Measurements from ENCODE around the gene HSD17B12.
"Not testable (repeated sequence)": the region's sequence is repeated elsewhere in the genome, so short reads cannot be mapped to it uniquely, and the experiment has no call there.

HSD17B12 gene

GRCh38 chr11:43680521-43681400, at the start of gene HSD17B12:
Gene HSD17B12 (plus strand): TSS chr11:43680738. CDS start chr11:43680828, 90 bp downstream.
- peak; percentile 99 for DNase-seq (ENCODE audit: low spot score)

DNA sequence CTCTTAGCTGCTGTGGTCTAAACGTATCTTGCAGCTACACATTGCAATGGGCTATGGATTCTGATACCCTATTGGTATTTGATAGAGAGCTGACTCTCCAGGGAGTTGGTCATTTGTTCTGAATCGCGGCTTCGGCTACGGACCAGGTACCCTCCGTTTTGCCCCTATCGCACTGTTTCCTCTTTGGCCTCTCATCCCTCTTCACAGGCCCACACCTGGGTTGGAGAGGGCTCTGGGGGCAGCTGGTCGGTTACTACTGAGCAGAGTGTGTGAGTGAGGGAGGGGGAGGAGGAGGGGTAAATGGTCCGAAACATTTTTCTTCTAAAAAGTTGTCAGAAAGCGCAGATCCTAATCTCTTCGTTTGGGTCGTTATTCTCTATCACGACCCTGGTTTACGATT, 48.8 kb upstream of the HSD17B12 start:
- DNase-seq (ENCODE audit: low spot score), result no peak

- no peak for DNase-seq (ENCODE audit: low spot score)
These were observed 48.4 kb upstream of the HSD17B12 start for GRCh38 chr11:43632181-43632580.

DNA sequence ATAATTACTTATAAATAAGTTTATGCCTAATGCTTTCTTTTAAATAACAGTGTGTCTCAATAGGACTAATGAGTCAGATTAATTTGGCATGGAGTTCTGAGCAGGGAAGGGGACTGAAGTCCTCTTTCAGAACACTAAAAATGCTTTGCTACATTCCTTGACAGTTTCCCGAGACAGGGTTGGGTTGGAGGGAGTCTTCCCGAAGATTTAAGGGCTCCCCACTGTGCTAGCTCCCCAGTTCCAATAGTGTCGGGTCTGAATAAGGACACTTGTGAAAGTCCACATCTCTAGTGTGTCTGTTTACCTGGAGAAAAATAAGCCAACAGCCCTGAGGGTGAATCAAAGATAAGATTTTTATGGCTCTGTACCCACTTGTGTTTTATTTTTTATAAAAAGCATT, 41.8 kb upstream of the HSD17B12 start:
- no peak for DNase-seq (ENCODE audit: low spot score)

DNA sequence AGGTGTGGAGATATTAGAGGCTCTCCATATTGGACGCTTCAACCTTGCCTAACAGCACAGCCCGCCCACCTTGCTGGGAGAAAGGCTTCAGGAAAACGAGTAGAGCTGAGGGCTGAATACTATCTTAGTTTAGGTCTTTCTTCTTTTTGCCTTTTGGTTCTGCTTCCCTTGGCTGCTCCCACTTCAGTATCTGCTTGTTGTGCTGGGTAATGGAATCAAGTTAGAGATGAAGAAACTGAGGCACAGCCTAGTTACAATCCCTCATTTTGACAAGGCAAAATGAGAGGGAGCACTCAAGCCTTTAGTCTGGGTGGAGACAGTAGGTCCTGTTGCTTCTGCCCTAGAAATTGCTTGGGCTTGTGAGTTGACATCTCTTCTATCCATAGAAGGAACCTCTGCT, 41.3 kb upstream of the HSD17B12 start:
- no peak for DNase-seq (ENCODE audit: low spot score)

GRCh38 chr11:43639920-43640319, 40.6 kb upstream of the HSD17B12 start:
- no peak for DNase-seq (ENCODE audit: low spot score)

GRCh38 chr11:43643898-43644620, 36.5 kb upstream of the HSD17B12 start:
- peak; percentile 88 for DNase-seq (ENCODE audit: low spot score)

DNA sequence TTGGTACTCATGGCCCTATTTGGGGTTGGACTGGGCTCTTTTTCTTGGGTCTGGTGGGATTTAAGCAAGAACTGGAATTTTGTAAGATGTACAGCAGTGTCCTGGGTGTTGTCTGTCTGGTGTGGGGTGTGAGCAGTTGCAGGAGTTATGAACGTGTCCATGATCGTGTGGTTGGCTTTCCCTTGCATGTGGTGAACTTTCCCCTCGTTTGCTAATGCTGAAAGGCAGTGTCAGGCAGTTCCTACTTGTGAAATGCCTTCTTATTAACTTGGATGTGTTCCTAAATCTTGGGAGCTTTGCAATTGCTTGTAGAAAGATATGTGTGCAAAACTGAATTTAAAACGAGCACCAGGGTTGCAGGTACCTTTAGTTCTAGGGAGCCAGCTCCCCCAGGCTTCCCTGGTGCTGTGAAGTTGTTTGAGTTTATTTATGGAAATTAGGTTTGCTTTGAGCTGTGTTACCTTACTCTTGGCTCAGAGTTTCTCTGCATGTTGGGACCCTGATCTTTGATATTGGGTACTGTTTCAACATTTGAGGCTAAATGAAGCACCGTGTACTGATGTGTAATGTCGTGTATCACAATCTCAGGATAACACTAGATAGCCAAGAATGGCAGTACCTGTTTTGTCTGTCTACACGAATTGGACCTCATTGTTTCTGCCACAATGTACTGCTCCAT, 35.8 kb upstream of the HSD17B12 start:
- no peak for DNase-seq (ENCODE audit: low spot score)

GRCh38 chr11:43646767-43647166, 33.8 kb upstream of the HSD17B12 start:
- no peak for DNase-seq (ENCODE audit: low spot score)

DNA sequence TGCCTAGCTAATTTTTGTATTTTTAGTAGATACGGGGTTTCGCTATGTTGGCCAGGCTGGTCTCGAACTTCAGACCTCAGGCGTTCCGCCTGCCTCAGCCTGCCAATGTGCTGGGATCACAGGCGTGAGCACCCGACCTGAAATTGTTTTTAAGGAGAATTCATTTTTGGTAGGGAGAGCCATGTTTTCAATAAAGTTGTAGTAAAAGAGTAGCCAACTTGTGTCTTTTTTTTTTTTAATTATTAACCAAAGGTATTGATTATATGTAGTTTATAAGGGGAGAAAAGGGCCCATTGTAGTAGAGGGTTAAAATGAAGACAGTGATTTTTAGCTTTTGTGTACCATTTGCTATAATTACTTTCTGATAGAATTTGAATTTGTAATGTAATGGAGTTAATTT, 31.6 kb upstream of the HSD17B12 start:
- DNase-seq (ENCODE audit: low spot score), result no peak

- DNase-seq (ENCODE audit: low spot score), result no peak
These were observed 31.0 kb upstream of the HSD17B12 start for GRCh38 chr11:43649501-43649900.

- no peak for DNase-seq (ENCODE audit: low spot score)
These were observed 30.6 kb upstream of the HSD17B12 start for GRCh38 chr11:43649921-43650320.

- DNase-seq (ENCODE audit: low spot score), result not testable (repeated sequence)
These were observed 17.5 kb upstream of the HSD17B12 start for GRCh38 chr11:43663018-43663417.

DNA sequence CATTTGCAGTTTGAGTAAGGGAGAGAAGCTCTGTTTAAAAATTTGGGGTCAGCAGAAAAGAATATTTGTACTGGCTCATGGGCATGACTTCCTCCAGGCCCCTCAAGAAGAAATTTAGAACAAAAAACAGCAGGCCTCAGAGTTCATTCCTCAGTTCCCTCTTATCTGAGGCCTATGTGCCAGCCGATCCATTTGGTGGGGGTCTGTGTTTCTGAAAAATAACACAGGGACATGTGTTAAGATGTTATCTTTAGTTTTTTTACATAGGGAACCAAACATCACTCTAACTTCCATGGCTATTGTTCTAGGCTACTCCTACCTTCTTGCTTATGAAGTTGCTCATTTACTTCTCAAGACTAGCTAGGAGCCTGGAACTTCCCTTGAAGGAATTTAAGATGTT, 16.2 kb upstream of the HSD17B12 start:
- DNase-seq (ENCODE audit: low spot score), result no peak

DNA sequence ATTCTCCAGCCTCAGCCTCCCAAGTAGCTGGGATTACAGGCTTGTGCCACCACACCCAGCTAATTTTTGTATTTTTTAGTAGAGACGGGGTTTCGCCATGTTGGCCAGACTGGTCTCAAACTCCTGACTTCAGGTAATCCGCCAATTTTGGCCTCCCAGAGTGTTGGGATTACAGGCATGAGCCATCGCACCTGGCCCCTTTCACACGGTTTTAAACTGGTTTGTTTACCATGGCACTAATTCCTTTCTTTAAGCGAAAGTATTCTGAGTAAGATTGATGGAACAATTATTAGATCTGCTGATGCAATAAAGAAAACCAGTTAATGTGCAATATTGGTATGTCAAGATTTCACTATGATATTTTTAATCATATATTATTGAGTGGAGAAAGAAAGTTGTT, 9.3 kb upstream of the HSD17B12 start:
- not testable (repeated sequence) for DNase-seq (ENCODE audit: low spot score)

GRCh38 chr11:43674560-43674959, 6.0 kb upstream of the HSD17B12 start:
- DNase-seq (ENCODE audit: low spot score), result peak; percentile 82

DNA sequence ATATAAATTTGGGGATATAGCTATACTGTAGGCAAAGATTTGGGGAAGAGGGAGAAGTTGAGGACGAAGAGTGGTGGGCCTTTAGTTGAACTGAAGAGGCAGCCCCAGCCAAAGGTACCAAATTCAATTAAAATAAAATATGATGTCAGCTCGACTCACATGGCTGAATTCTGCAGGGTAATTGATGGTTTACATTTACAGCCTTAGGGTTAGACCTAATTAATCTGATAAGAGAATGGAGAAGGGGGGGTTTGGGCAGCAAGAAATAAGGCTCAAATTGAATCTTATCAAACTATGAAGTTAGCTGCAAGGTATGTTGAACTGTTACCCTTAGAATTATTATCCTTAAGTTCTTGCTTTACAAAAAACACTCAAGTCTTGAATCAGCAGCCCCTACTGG, 3.6 kb upstream of the HSD17B12 start:
- DNase-seq (ENCODE audit: low spot score), result no peak

DNA sequence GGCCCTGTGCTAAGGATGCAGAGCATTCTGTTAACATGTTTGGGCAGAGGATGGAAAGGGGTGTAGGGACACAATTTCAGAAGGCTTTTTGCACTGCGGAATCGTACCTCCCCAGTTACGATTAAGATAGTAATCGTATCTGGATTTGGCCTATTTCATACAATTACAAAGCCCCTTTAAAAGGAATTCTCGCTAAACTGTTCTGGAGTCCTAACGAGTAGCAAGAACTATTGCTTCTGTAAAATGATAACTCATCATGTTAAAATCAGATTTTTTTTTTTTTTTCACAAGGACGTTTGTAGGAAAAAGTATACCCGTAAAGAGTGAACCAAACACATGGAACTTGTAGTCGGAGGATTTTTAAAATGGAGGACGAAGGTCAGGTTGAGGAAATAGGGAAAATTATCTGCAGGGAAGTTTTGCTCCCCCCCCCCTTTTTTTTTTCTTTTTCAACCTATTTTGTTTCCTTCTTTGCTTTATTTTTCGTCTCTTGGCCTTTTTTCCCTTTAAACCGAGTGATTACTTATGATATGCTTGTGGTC, 934 bp downstream of the HSD17B12 start:
- DNase-seq (ENCODE audit: low spot score), result peak; percentile 60

DNA sequence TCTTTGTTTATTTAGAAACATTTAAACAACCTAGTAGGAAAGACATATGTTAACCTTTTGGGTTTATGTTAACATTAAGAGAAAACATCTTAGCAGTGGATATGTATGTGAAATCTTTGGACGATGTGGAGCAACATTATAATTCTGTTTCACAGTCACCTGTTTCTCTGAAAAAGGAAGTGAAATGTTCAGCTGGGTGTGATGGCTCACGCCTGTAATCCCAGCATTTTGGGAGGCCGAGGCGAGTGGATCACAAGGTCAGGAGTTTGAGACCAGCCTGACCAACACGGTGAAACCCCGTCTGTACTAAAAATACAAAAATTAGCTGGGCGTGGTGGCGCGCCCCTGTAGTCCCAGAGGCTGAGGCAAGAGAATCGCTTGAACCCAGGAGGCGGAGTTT, 1.5 kb downstream of the HSD17B12 start:
- not testable (repeated sequence) for DNase-seq (ENCODE audit: low spot score)

DNA sequence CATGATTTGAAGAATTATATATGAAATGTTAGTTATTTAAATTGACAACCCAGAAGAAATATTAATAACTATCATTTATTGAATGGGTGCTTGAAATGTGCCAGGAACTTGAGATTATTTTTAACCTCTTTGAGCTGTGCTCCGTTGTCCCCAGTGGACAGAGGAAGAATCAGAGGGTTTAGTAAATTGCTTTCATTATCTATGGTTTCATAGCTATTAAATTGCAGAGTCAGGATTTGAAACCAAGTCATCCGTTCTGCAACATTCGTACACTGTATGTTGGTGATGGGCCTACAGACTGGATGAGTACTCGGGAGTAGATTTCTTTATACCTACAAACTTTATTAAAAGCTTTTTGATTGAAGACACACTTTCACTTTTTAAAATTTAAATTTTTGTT, 4.9 kb downstream of the HSD17B12 start:
- DNase-seq (ENCODE audit: low spot score), result no peak

DNA sequence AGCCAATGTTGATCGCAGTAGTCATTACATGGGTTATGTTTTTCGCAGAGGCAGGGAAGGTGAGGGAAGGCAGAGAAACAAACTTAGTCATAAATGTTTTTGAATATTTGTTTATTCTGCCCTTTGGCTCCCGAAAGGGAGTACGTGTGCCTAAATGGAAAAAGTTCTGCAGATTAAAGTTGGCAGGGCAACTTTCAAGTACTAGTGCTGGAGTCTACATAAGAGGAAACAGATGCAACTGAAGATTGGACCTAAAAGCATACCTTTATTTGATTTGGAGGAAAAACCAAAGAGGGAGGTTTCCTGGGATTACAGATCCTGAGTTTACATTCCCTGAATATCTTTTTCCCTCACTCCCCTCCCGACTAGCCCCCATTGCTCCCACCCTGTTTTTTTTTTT, 5.7 kb downstream of the HSD17B12 start:
- no peak for DNase-seq (ENCODE audit: low spot score)

DNA sequence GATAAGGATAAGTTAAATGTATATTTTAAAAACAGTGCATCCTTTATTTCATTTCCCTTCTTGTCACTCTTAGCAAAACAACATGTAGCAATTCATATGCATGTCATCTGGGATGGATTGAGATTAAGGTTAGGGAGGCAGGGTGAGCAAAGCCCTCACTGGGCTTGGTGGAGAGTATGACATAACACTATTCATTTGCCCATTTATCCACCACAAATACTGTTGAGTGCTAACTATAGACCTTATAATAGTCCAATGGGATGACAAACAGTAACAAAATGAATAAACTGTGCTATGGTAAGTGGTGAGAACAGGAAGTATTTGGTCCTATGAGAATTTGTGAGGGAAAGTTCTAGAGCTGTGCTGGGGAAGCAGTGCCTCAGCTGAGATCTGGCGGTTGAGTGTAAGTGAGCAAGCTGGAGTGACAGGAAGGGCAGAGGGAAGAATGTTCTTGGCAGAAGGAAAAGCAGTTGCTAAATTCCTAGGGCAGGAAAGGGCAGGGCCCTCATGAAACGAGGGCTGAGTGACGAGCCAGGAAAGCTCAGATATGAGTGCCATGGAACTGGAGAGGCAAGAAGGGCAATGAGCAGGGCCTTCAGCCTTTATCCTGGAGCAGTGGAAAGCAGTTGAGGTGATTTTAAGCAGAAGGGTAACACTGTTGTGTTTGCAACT, 6.7 kb downstream of the HSD17B12 start:
- DNase-seq (ENCODE audit: low spot score), result no peak
